Activated CD8-positive, alpha-beta memory T cell treated with anti-CD3 and anti-CD28 coated beads, Interleukin-2, amount 10 ng/mL, durations not matched to agents 7 days and 5 days (primary cell): ENCODE data around the gene KANSL1. TPM values are rescaled to one million over a fixed set of nuclear protein-coding genes. Genes with fewer than 3 reads are reported as not detected.
"Not testable (repeated sequence)": the region's sequence is repeated elsewhere in the genome, so short reads cannot be mapped to it uniquely, and the experiment has no call there.

ENCODE experiments used
- ATAC-seq: fragments of 150-1000 bp; cut with Tn5 transposase; one replicate; pipeline ENCODE4 v1.10.0; 2021; ENCODE audit warnings: moderate library complexity
- CTCF ChIA-PET: fragments of 350-600 bp; sonication (Branson Sonifier 250); formaldehyde crosslinking; loops from one replicate; lab custom pipeline; 2021; ENCODE audit warnings: antibody characterized with exemption; lab: Charles Lee
- DNase-seq: peaks from one replicate; pipeline ENCODE4 v3.0.0-alpha.2; 2020
- H3K27ac Mint-ChIP-seq: one replicate; pipeline ENCODE4 v1.8.0; 2021; ENCODE audit warnings: mild to moderate bottlenecking, mixed read lengths
- H3K27me3 Mint-ChIP-seq: one replicate; pipeline ENCODE4 v1.8.0; 2021; ENCODE audit warnings: mixed read lengths
- H3K36me3 Mint-ChIP-seq: one replicate; pipeline ENCODE4 v1.8.0; 2021; ENCODE audit warnings: mild to moderate bottlenecking, mixed read lengths
- H3K4me1 Mint-ChIP-seq: one replicate; pipeline ENCODE4 v1.8.0; 2021; ENCODE audit warnings: mixed read lengths
- H3K4me3 Mint-ChIP-seq: one replicate; pipeline ENCODE4 v1.8.0; 2021; ENCODE audit warnings: mild to moderate bottlenecking, moderate library complexity, mixed read lengths
- H3K9me3 Mint-ChIP-seq: one replicate; pipeline ENCODE4 v1.8.0; 2022; ENCODE audit warnings: low read depth, mixed read lengths
- total RNA-seq, 2 experiments: library from RNA; stranded (reverse); gene quantifications; one replicate each; pipeline ENCODE4 v1.2.3, GENCODE V29; 2021

KANSL1 gene, protein sequence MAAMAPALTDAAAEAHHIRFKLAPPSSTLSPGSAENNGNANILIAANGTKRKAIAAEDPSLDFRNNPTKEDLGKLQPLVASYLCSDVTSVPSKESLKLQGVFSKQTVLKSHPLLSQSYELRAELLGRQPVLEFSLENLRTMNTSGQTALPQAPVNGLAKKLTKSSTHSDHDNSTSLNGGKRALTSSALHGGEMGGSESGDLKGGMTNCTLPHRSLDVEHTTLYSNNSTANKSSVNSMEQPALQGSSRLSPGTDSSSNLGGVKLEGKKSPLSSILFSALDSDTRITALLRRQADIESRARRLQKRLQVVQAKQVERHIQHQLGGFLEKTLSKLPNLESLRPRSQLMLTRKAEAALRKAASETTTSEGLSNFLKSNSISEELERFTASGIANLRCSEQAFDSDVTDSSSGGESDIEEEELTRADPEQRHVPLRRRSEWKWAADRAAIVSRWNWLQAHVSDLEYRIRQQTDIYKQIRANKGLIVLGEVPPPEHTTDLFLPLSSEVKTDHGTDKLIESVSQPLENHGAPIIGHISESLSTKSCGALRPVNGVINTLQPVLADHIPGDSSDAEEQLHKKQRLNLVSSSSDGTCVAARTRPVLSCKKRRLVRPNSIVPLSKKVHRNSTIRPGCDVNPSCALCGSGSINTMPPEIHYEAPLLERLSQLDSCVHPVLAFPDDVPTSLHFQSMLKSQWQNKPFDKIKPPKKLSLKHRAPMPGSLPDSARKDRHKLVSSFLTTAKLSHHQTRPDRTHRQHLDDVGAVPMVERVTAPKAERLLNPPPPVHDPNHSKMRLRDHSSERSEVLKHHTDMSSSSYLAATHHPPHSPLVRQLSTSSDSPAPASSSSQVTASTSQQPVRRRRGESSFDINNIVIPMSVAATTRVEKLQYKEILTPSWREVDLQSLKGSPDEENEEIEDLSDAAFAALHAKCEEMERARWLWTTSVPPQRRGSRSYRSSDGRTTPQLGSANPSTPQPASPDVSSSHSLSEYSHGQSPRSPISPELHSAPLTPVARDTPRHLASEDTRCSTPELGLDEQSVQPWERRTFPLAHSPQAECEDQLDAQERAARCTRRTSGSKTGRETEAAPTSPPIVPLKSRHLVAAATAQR (N-terminal part only)
- 100 to 1,000 TPM in 1 of 2 experiments, 10 to 100 TPM in 1; 85.7 to 132 TPM for total RNA-seq

DNA sequence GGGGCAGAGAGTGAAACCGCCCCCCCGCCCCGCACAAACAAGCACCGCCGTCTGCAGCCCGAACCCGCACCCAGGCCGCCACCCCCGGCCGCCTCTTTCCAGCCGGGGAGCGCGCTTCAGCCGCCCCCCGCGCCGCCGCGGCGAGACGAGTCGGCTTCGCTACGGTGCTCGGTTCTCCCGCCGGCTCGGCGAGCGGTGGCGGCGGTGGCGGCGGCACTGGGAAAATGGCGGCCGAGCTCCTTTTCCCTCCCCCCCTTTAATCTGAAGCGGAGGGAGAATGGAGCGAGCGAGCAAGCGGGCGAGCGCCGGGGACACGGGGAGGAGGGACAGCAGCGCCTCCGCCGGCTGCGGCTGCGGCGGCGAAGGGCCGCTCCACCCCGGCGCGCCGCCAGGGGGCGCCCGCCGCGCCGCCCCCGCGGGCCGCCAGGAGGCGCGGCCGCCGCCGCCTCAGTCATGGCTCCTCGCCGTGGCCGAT, at the start of gene KANSL1:
Gene KANSL1 (minus strand): TSS at position 279 of the 475 bp plus-strand sequence. CDS start 21,286 bp downstream, outside the sequence.
- CTCF ChIA-PET, result interaction anchor here (0.5 to 3.8 kb wide), 28 partner anchors 9 to 607 kb away, joined by 3 to 55 read pairs (median 4); no protein-coding TSS in a partner anchor
- peaks cover 27% of the 10 kb centered on the region for H3K36me3 Mint-ChIP-seq
- no peaks in the 10 kb centered on the region for H3K9me3 Mint-ChIP-seq
- ATAC-seq, result peak; percentile 65
- no peaks in the 10 kb centered on the region for H3K27me3 Mint-ChIP-seq
- DNase-seq, result peak; percentile 93
- H3K4me3 Mint-ChIP-seq, result peak within 1 kb of the TSS; percentile 85
- H3K27ac Mint-ChIP-seq, result peak within 1 kb of the TSS; percentile 98
- H3K4me1 Mint-ChIP-seq, result peaks cover 67% of the 10 kb centered on the region

DNA sequence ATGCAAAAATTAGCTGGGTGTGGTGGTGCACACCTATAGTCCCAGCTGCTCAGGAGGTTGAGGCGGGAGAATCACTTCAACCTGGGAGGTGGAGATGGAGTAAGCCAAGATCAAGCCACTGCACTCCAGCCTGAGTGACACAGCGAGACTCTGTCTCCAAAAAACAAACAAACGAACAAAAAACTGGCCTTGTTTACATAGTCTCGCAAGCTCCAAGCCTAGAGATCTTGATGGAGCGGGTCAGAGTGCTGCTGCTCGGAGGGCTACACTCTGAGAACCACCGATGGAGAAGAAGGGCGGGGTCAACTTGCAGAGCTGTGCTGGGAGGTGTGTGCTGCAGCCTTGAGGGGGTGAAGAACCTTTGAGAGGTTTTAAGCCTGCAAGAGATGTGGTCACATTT, 38.1 kb upstream of the KANSL1 start:
- H3K4me1 Mint-ChIP-seq, H3K9me3 Mint-ChIP-seq, H3K36me3 Mint-ChIP-seq, H3K27me3 Mint-ChIP-seq, ATAC-seq, H3K27ac Mint-ChIP-seq, DNase-seq, CTCF ChIA-PET, H3K4me3 Mint-ChIP-seq: not testable (repeated sequence)

GRCh38 chr17:46225274-46225794, 32.1 kb upstream of the KANSL1 start:
- Mint-ChIP-seq H3K27ac (peak overlapping the region; percentile 82), H3K4me3 (peak overlapping the region; percentile 83)
- H3K9me3 Mint-ChIP-seq, CTCF ChIA-PET, H3K27me3 Mint-ChIP-seq, H3K36me3 Mint-ChIP-seq, H3K4me1 Mint-ChIP-seq: not testable (repeated sequence)
- ATAC-seq, result peak; percentile 100
- peak; percentile 99 for DNase-seq

DNA sequence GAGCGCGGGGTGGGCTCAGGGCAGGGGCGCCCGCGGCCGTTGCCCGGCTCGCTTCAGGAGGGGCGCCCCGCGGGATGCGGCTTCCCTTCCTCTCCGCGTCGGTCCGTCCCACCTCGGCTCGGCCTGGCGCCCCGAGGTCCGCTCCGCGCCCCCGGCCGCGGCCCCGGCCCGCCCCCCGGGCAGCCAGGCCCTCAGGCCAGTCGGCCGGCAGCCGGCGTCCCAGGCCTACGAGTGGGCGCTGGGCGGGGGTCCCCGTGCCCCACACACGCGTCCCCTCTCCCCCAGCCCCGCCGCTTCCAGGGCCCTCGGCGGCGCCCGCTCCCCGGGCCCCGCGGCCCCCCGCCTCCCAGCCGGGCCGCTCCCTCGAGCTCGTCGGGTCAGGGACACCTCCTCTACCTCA, 31.6 kb upstream of the KANSL1 start:
- H3K4me3 Mint-ChIP-seq, result peak overlapping the region; percentile 83
- peak; percentile 67 for ATAC-seq
- H3K4me1 Mint-ChIP-seq, H3K27me3 Mint-ChIP-seq, DNase-seq, H3K9me3 Mint-ChIP-seq, H3K27ac Mint-ChIP-seq, H3K36me3 Mint-ChIP-seq, CTCF ChIA-PET: not testable (repeated sequence)

- DNase-seq, ATAC-seq, H3K9me3 Mint-ChIP-seq, H3K36me3 Mint-ChIP-seq, H3K27ac Mint-ChIP-seq, H3K27me3 Mint-ChIP-seq, H3K4me3 Mint-ChIP-seq, CTCF ChIA-PET, H3K4me1 Mint-ChIP-seq: not testable (repeated sequence)
These were observed 29.8 kb upstream of the KANSL1 start for GRCh38 chr17:46223041-46223440.

GRCh38 chr17:46216682-46217081, 23.5 kb upstream of the KANSL1 start:
- no peak overlapping the region for H3K27ac Mint-ChIP-seq
- CTCF ChIA-PET, result interaction anchor here (1.2 kb wide), 1 partner anchor 24 kb away, joined by 6 read pairs; the partner anchor contains the start of gene KANSL1
- no peak overlapping the region for H3K4me3 Mint-ChIP-seq
- peaks cover 13% of the 10 kb centered on the region for H3K4me1 Mint-ChIP-seq
- no peaks in the 10 kb centered on the region for H3K27me3 Mint-ChIP-seq
- ATAC-seq, result no peak
- no peaks in the 10 kb centered on the region for H3K9me3 Mint-ChIP-seq
- H3K36me3 Mint-ChIP-seq, result peaks cover 23% of the 10 kb centered on the region
- DNase-seq, result no peak

DNA sequence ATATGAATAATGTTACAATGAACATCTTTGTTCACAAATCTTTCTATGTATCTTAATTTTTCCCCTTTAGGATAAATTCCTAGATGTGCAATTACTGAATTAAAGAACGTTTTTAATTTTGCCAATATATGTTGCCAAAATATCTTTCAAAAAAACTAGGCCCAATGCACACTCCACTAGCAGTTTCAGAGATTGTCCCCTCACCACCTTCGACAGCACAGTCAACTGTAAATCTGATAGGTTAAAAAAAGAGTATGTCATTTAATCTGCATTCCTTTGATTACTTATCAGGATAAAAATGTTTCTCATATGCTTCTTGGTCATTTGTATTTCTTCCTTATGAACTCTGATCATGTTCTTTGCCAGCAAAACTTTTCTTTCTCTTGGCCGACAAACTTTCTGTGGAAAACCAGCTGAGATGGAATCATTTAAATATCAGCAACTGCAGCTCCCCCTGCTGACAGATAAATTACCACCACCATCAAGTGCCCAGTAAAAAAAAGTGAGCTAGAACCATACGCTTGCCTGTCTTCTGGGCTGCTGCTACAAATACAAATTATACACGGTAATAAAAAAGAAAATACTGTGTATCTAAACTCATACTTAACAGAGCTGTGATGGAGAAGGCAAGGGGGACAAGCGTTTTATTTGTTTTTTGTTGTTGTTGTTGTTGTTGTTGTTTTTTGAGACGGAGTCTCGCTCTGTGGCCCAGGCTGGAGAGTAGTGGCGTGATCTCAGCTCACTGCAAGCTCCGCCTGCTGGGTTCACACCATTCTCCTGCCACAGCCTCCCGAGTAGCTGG, 19.6 kb upstream of the KANSL1 start:
- Mint-ChIP-seq H3K4me3 (no peak overlapping the region), H3K9me3 (no peaks in the 10 kb centered on the region), H3K27ac (no peak overlapping the region), H3K4me1 (peaks cover 17% of the 10 kb centered on the region), H3K27me3 (no peaks in the 10 kb centered on the region), H3K36me3 (peaks cover 26% of the 10 kb centered on the region)
- peak; percentile 87 for ATAC-seq
- DNase-seq, result peak; percentile 71
- CTCF ChIA-PET, result interaction anchor here (0.7 to 4.9 kb wide), 36 partner anchors 12 to 627 kb away, joined by 3 to 57 read pairs (median 4); partner anchors contain the start of genes KANSL1 and STH

- ATAC-seq, result no peak
- H3K27ac Mint-ChIP-seq, result no peak overlapping the region
- H3K9me3 Mint-ChIP-seq, result no peaks in the 10 kb centered on the region
- H3K36me3 Mint-ChIP-seq, result peaks cover 35% of the 10 kb centered on the region
- no peak for DNase-seq
- CTCF ChIA-PET, result interaction anchor here (1.4 to 4.9 kb wide), 4 partner anchors 10 to 22 kb away, joined by 5 to 55 read pairs (median 9); partner anchors contain the start of gene KANSL1
- no peak overlapping the region for H3K4me3 Mint-ChIP-seq
- H3K4me1 Mint-ChIP-seq, result peaks cover 14% of the 10 kb centered on the region
- no peaks in the 10 kb centered on the region for H3K27me3 Mint-ChIP-seq
These were observed 15.8 kb upstream of the KANSL1 start for GRCh38 chr17:46208997-46209396.

DNA sequence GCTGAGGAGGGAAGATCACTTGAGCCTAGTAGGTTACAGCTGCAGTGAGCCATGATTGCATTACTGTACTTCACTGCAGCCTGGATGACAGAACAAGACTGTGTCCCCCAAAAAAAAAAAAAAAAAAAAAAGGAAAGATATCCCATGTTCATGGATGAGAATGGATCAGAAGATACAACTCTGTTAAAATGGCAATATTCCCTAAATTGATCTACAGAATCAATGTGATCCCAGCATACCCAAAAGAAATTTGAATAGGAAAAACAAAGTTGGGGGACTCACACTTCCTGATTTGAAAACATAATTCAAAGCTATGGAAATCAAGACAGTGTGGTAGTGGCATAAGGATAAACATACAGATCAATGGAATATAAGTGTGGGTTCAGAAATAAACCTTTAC, 12.7 kb upstream of the KANSL1 start:
- Mint-ChIP-seq H3K27ac (no peak overlapping the region), H3K4me1 (peaks cover 15% of the 10 kb centered on the region), H3K27me3 (no peaks in the 10 kb centered on the region), H3K9me3 (no peaks in the 10 kb centered on the region), H3K36me3 (peaks cover 34% of the 10 kb centered on the region), H3K4me3 (no peak overlapping the region)
- DNase-seq (no peak), ATAC-seq (no peak)
- CTCF ChIA-PET, result interaction anchor here (0.8 to 2.0 kb wide), 5 partner anchors 9 to 203 kb away, joined by 3 to 12 read pairs (median 5); partner anchors contain the start of gene KANSL1

GRCh38 chr17:46202424-46202823, 9.2 kb upstream of the KANSL1 start:
- peaks cover 27% of the 10 kb centered on the region for H3K36me3 Mint-ChIP-seq
- CTCF ChIA-PET, result interaction anchor here (1.4 to 5.5 kb wide), 3 partner anchors 9 to 158 kb away, joined by 4 to 53 read pairs (median 9); partner anchors contain the start of gene KANSL1
- DNase-seq (no peak), ATAC-seq (no peak)
- H3K4me3 Mint-ChIP-seq, result no peak overlapping the region
- H3K27ac Mint-ChIP-seq, result no peak overlapping the region
- no peaks in the 10 kb centered on the region for H3K9me3 Mint-ChIP-seq
- H3K4me1 Mint-ChIP-seq, result peaks cover 27% of the 10 kb centered on the region
- no peaks in the 10 kb centered on the region for H3K27me3 Mint-ChIP-seq

DNA sequence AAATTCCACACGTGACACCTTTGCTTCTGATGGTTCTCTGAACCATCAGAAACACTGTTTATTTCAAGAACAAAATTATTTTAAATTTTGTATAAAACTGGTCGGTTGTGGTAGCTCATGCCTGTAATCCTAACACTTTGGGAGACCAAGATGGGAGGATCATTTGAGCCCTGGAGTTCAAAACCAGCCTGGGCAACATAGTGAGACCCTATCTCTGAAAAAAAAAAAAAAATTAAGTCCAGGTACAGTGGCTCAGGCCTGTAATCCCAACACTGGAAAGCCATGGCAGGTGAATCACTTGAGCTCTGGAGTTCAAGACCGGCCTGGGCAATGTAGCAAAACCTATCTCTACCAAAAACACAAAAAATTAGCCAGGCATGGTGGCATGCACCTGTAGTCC, 8.3 kb upstream of the KANSL1 start:
- ATAC-seq (no peak), DNase-seq (no peak)
- CTCF ChIA-PET, result interaction anchor here (0.6 to 5.5 kb wide), 3 partner anchors 10 to 157 kb away, joined by 3 to 53 read pairs (median 9); no protein-coding TSS in a partner anchor
- Mint-ChIP-seq H3K4me1 (peaks cover 34% of the 10 kb centered on the region), H3K36me3 (peaks cover 28% of the 10 kb centered on the region), H3K9me3 (no peaks in the 10 kb centered on the region), H3K27me3 (no peaks in the 10 kb centered on the region), H3K27ac (no peak overlapping the region), H3K4me3 (no peak overlapping the region)

DNA sequence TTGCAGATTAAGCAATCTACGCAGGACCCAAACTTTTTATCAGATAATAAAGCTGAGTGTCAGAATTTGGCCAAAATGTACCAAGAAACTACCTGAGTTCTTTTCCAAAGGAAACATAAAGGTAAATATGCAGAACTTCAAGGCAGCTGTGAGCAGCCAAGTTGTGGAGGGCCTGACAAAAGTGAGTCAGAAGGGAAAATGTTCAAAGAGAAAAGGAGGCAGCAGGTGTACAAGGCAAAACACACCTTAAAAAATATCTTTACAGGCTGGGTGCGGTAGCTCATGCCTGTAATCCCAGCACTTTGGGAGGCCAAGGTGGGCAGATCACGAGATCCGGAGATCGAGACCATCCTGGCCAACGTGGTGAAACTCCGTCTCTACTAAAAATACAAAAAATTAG, 7.0 kb upstream of the KANSL1 start:
- Mint-ChIP-seq H3K27ac (no peak overlapping the region), H3K27me3 (no peaks in the 10 kb centered on the region), H3K9me3 (no peaks in the 10 kb centered on the region), H3K36me3 (peaks cover 21% of the 10 kb centered on the region), H3K4me1 (peaks cover 47% of the 10 kb centered on the region), H3K4me3 (no peak overlapping the region)
- DNase-seq (no peak), ATAC-seq (no peak)
- CTCF ChIA-PET, result interaction anchor here (0.6 to 5.5 kb wide), 4 partner anchors 9 to 156 kb away, joined by 3 to 53 read pairs (median 5); no protein-coding TSS in a partner anchor
